HEK293 (cell line): Measurements from ENCODE around the gene GABBR2.

Experiments used
- CTCF ChIA-PET: fragments of 350-600 bp; formaldehyde crosslinking; extraction: SDS; loops from one replicate; lab custom pipeline; 2021; ENCODE audit warnings: antibody characterized with exemption; lab: Yijun Ruan, JAX
- POLR2A ChIA-PET: fragments of 300-600 bp; formaldehyde crosslinking; extraction: SDS; loops from one replicate; lab custom pipeline; 2020; ENCODE audit warnings: antibody characterized with exemption, inconsistent platforms; lab: Yijun Ruan, JAX
- H3K27ac ChIP-seq: fragments of 200-500 bp; sonication (Bioruptor generic); 2 replicates; pipeline ENCODE4 v1.5.1; 2014; ENCODE audit warnings: low read depth, low read length, control low read depth, inconsistent platforms; ENCODE audit errors: extremely low read depth
- H3K36me3 ChIP-seq, 2 experiments: fragments of 200-500 bp in 1 of 2; sonication (Bioruptor generic) in 1 of 2; 1 replicate in 1 of 2; 2 replicates in 1 of 2; pipeline ENCODE4 v1.5.1; 2014 to 2017; ENCODE audit warnings: inconsistent platforms in 2 of 2, low read length in 2 of 2; ENCODE audit not compliant: control insufficient read depth in 2 of 2, insufficient read depth in 1 of 2
- H3K4me1 ChIP-seq: fragments of 200-500 bp; sonication (Bioruptor generic); 2 replicates; pipeline ENCODE4 v1.5.1; 2014; ENCODE audit warnings: mild to moderate bottlenecking, low read length, inconsistent platforms; ENCODE audit not compliant: control insufficient read depth, insufficient read depth
- H3K4me3 ChIP-seq: 2 replicates; pipeline ENCODE4 v1.5.1; 2011; ENCODE audit warnings: low read depth, mild to moderate bottlenecking, control low read depth, low read length, moderate library complexity
- H3K9me3 ChIP-seq: fragments of 200-500 bp; sonication (Bioruptor generic); 2 replicates; pipeline ENCODE4 v1.5.1; 2014; ENCODE audit warnings: low read depth, low read length, inconsistent platforms; ENCODE audit not compliant: control insufficient read depth, insufficient read depth
- EGR2 ChIP-seq: fragments of 450-650 bp; formaldehyde crosslinking; IDR thresholded peaks from 2 replicates; pipeline ENCODE4 v1.5.1; 2016; ENCODE audit warnings: low read depth, missing biosample characterization, missing genetic modification characterization
- HIC1 ChIP-seq: fragments of 450-650 bp; formaldehyde crosslinking; IDR thresholded peaks from 2 replicates; pipeline ENCODE4 v1.5.1; 2016; ENCODE audit warnings: missing biosample characterization, missing genetic modification characterization
- KLF9 ChIP-seq: fragments of 450-650 bp; formaldehyde crosslinking; IDR thresholded peaks from 2 replicates; pipeline ENCODE4 v1.5.1; 2016; ENCODE audit warnings: missing biosample characterization, missing genetic modification characterization, low read depth
- ZBTB21 ChIP-seq: fragments of 450-650 bp; formaldehyde crosslinking; IDR thresholded peaks from 2 replicates; pipeline ENCODE4 v1.5.1; 2017; ENCODE audit warnings: missing biosample characterization, missing genetic modification characterization
- ZBTB8A ChIP-seq: fragments of 450-650 bp; formaldehyde crosslinking; IDR thresholded peaks from 2 replicates; pipeline ENCODE4 v1.5.1; 2016; ENCODE audit warnings: missing biosample characterization, missing genetic modification characterization
- ZEB2 ChIP-seq: fragments of 450-650 bp; formaldehyde crosslinking; IDR thresholded peaks from 2 replicates; pipeline ENCODE4 v1.5.1; 2016; ENCODE audit warnings: missing biosample characterization, missing genetic modification characterization
- ZFHX2 ChIP-seq: fragments of 450-650 bp; formaldehyde crosslinking; conservative IDR thresholded peaks from 2 replicates; pipeline ENCODE4 v1.5.1; 2016; ENCODE audit warnings: missing biosample characterization, missing genetic modification characterization
- ZNF112 ChIP-seq: fragments of 450-650 bp; formaldehyde crosslinking; IDR thresholded peaks from 2 replicates; pipeline ENCODE4 v1.5.0; 2017; ENCODE audit warnings: missing biosample characterization, missing genetic modification characterization
- ZNF132 ChIP-seq: fragments of 450-650 bp; formaldehyde crosslinking; IDR thresholded peaks from 2 replicates; pipeline ENCODE4 v1.5.1; 2017; ENCODE audit warnings: missing biosample characterization, missing genetic modification characterization, borderline replicate concordance
- ZNF350 ChIP-seq: fragments of 450-650 bp; formaldehyde crosslinking; IDR thresholded peaks from 2 replicates; pipeline ENCODE4 v1.5.0; 2017; ENCODE audit warnings: missing biosample characterization, mild to moderate bottlenecking, missing genetic modification characterization
- ZNF580 ChIP-seq: fragments of 450-650 bp; formaldehyde crosslinking; IDR thresholded peaks from 2 replicates; pipeline ENCODE4 v1.5.1; 2016; ENCODE audit warnings: missing biosample characterization, missing genetic modification characterization
- ZNF610 ChIP-seq: fragments of 450-650 bp; formaldehyde crosslinking; IDR thresholded peaks from 2 replicates; pipeline ENCODE4 v1.5.1; 2016; ENCODE audit warnings: missing biosample characterization, missing genetic modification characterization, borderline replicate concordance
- ZNF626 ChIP-seq: fragments of 450-650 bp; sonication (Bioruptor Pico); formaldehyde crosslinking; IDR thresholded peaks from 2 replicates; pipeline ENCODE4 v1.5.1; 2018; ENCODE audit warnings: missing biosample characterization, missing genetic modification characterization, inconsistent platforms
- ZNF704 ChIP-seq: fragments of 450-650 bp; formaldehyde crosslinking; IDR thresholded peaks from 2 replicates; pipeline ENCODE4 v1.5.1; 2016; ENCODE audit warnings: missing biosample characterization, missing genetic modification characterization
- ZNF777 ChIP-seq: fragments of 450-650 bp; formaldehyde crosslinking; IDR thresholded peaks from 2 replicates; pipeline ENCODE4 v1.5.1; 2017; ENCODE audit warnings: missing biosample characterization, missing genetic modification characterization, borderline replicate concordance
- ZSCAN30 ChIP-seq: fragments of 450-650 bp; IDR thresholded peaks from 2 replicates; pipeline ENCODE4 v1.5.1; 2018; ENCODE audit warnings: missing biosample characterization, mild to moderate bottlenecking, missing genetic modification characterization, moderate library complexity

Gene GABBR2

GRCh38 chr9:98415782-98416181 is 293.0 kb downstream of the GABBR2 start:
- H3K27ac ChIP-seq: no peak overlapping the region
- no peaks in the 10 kb centered on the region for H3K36me3 ChIP-seq
- TF ChIP-seq ZEB2 (tag by site-specific recombination): no peak
- peak; percentile 59; the same call in 1 of the 2 replicates for TF ChIP-seq EGR2 (tag by site-specific recombination)
- TF ChIP-seq ZBTB8A (tag by site-specific recombination): no peak
- TF ChIP-seq ZFHX2 (tag by site-specific recombination): peak; percentile 57
- TF ChIP-seq ZNF112 (tag by site-specific recombination): peak; percentile 73; the same call in 1 of the 2 replicates
- TF ChIP-seq HIC1 (tag by site-specific recombination): no peak
- TF ChIP-seq, all 188 proteins: peak for 3
- Histone ChIP-seq H3K9me3 (no peaks in the 10 kb centered on the region), H3K4me1 (no peaks in the 10 kb centered on the region), H3K4me3 (no peak overlapping the region)
- ChIA-PET POLR2A (no interaction called here), CTCF (interaction anchor here (1.6 kb wide), 1 partner anchor 360 kb away, joined by 5 read pairs; no protein-coding TSS in a partner anchor)

- ChIA-PET CTCF (no interaction called here), POLR2A (no interaction called here)
- Histone ChIP-seq H3K27ac (no peak overlapping the region), H3K9me3 (no peaks in the 10 kb centered on the region), H3K4me1 (no peaks in the 10 kb centered on the region), H3K4me3 (no peak overlapping the region), H3K36me3 (no peaks in the 10 kb centered on the region)
- TF ChIP-seq ZNF610 (tag by site-specific recombination) (no peak), ZSCAN30 (tag by site-specific recombination) (no peak), ZNF132 (tag by site-specific recombination) (no peak), KLF9 (tag by site-specific recombination) (no peak), ZBTB21 (tag by site-specific recombination) (no peak), ZNF704 (tag by site-specific recombination) (no peak), ZNF626 (tag by site-specific recombination) (no peak), ZNF580 (tag by site-specific recombination) (no peak)
Measured at GRCh38 chr9:98413084-98413483, 295.7 kb downstream of the GABBR2 start.

GRCh38 chr9:98412101-98412842 is 296.5 kb downstream of the GABBR2 start:
- no peaks in the 10 kb centered on the region for H3K9me3 ChIP-seq
- POLR2A ChIA-PET: no interaction called here
- H3K27ac ChIP-seq: no peak overlapping the region
- no peaks in the 10 kb centered on the region for H3K4me1 ChIP-seq
- TF ChIP-seq ZNF350 (tag by site-specific recombination) (no peak), ZNF777 (no peak)
- CTCF ChIA-PET: no interaction called here
- H3K4me3 ChIP-seq: no peak overlapping the region
- H3K36me3 ChIP-seq: no peaks in the 10 kb centered on the region
